Upper lobe of right lung (tissue), 1 donor: ENCODE results near the gene SLC22A3. TPM values are rescaled to one million over a fixed set of nuclear protein-coding genes. Genes with fewer than 3 reads are reported as not detected.

Experiments
- ATAC-seq: fragments of 200-7000 bp; cut with Tn5 transposase; one replicate; pipeline ENCODE4 v1.9.1; 2020; ENCODE audit warnings: mild to moderate bottlenecking, moderate library complexity
- DNase-seq: peaks from one replicate; pipeline ENCODE4 v3.0.0-alpha.2; 2020
- H3K27ac ChIP-seq: fragments of 200-600 bp; one replicate; pipeline ENCODE4 v1.8.0; 2022
- H3K27me3 ChIP-seq: fragments of 200-600 bp; one replicate; pipeline ENCODE4 v1.8.0; 2022; ENCODE audit warnings: mild to moderate bottlenecking
- H3K36me3 ChIP-seq: fragments of 200-600 bp; one replicate; pipeline ENCODE4 v1.8.0; 2022
- H3K4me1 ChIP-seq: fragments of 200-600 bp; one replicate; pipeline ENCODE4 v1.8.0; 2022
- H3K4me3 ChIP-seq: fragments of 200-600 bp; one replicate; pipeline ENCODE4 v1.8.0; 2022; ENCODE audit warnings: mild to moderate bottlenecking
- H3K9me3 ChIP-seq: fragments of 200-600 bp; one replicate; pipeline ENCODE4 v1.8.0; 2022
- CTCF ChIP-seq: fragments of 200-600 bp; IDR thresholded peaks from one replicate; pipeline ENCODE4 v1.8.0; 2022; ENCODE audit warnings: antibody characterized with exemption
- intact Hi-C: fragments of 100-400 bp; cut with DNase I; formaldehyde crosslinking; loops from one replicate; pipeline ENCODE4 v1.11.0; 2022
- total RNA-seq: library from RNA; stranded (reverse); fragmentation: NEBNext Ultra II Directional; extraction: Animal tissue kit (Norgen Biotek cat#: 25700); gene quantifications from one replicate; pipeline ENCODE4 v1.2.1, GENCODE V29; 2021
- donor health status: DM: no; HTN: yes; CAD: no; lungs with severe emphysema.

SLC22A3 gene
- total RNA-seq, 1 donor from 2014 or later: 30.6 TPM

GRCh38 chr6:160331204-160331603 lies 17.0 kb upstream of the SLC22A3 start:
- Histone ChIP-seq H3K4me3 (no peak overlapping the region), H3K27ac (no peak overlapping the region), H3K9me3 (no peaks in the 10 kb centered on the region), H3K36me3 (no peaks in the 10 kb centered on the region), H3K27me3 (no peaks in the 10 kb centered on the region), H3K4me1 (no peaks in the 10 kb centered on the region)
- intact Hi-C loops: no loop called here
- no peak for ATAC-seq
- no peak for TF ChIP-seq CTCF
- no peak for DNase-seq

- Histone ChIP-seq H3K27me3 (no peaks in the 10 kb centered on the region), H3K36me3 (no peaks in the 10 kb centered on the region), H3K4me3 (no peak overlapping the region), H3K9me3 (no peaks in the 10 kb centered on the region), H3K4me1 (no peaks in the 10 kb centered on the region), H3K27ac (no peak overlapping the region)
- intact Hi-C loops: no loop called here
- no peak for TF ChIP-seq CTCF
- no peak for ATAC-seq
- no peak for DNase-seq
Measured at GRCh38 chr6:160331753-160332152, 16.4 kb upstream of the SLC22A3 start.

- intact Hi-C loops: no loop called here
Measured at GRCh38 chr6:160333101-160333500, 15.1 kb upstream of the SLC22A3 start.

GRCh38 chr6:160333841-160334240 lies 14.3 kb upstream of the SLC22A3 start:
- Histone ChIP-seq H3K27me3 (no peaks in the 10 kb centered on the region), H3K4me1 (no peaks in the 10 kb centered on the region), H3K4me3 (no peak overlapping the region), H3K27ac (no peak overlapping the region), H3K36me3 (no peaks in the 10 kb centered on the region), H3K9me3 (no peaks in the 10 kb centered on the region)
- TF ChIP-seq CTCF: no peak
- intact Hi-C loops: no loop called here
- DNase-seq: no peak
- no peak for ATAC-seq

More at GRCh38 chr6:160333101-160333500, 15.1 kb upstream of the SLC22A3 start:
- Histone ChIP-seq H3K27ac (no peak overlapping the region), H3K36me3 (no peaks in the 10 kb centered on the region), H3K27me3 (no peaks in the 10 kb centered on the region), H3K4me1 (no peaks in the 10 kb centered on the region), H3K9me3 (no peaks in the 10 kb centered on the region), H3K4me3 (no peak overlapping the region)
- ATAC-seq (no peak), DNase-seq (no peak)
- no peak for TF ChIP-seq CTCF

GRCh38 chr6:160336200-160336599 lies 12.0 kb upstream of the SLC22A3 start:
- no peak overlapping the region for H3K4me3 ChIP-seq
- H3K27ac ChIP-seq: no peak overlapping the region
- ATAC-seq: no peak
- no peaks in the 10 kb centered on the region for H3K36me3 ChIP-seq
- TF ChIP-seq CTCF: no peak
- H3K4me1 ChIP-seq: no peaks in the 10 kb centered on the region
- DNase-seq: no peak
- intact Hi-C loops: no loop called here
- H3K27me3 ChIP-seq: no peaks in the 10 kb centered on the region
- no peaks in the 10 kb centered on the region for H3K9me3 ChIP-seq

GRCh38 chr6:160337301-160337700 lies 10.9 kb upstream of the SLC22A3 start:
- TF ChIP-seq CTCF: no peak
- no peak for ATAC-seq
- Histone ChIP-seq H3K9me3 (no peaks in the 10 kb centered on the region), H3K27ac (no peak overlapping the region), H3K4me3 (no peak overlapping the region), H3K36me3 (no peaks in the 10 kb centered on the region), H3K4me1 (no peaks in the 10 kb centered on the region), H3K27me3 (no peaks in the 10 kb centered on the region)
- no peak for DNase-seq
- intact Hi-C loops: no loop called here
